IMR-90 (cell line): ENCODE results near the gene DDX60.

Experiments used
- BHLHE40 ChIP-seq: fragments of 150-350 bp; IDR thresholded peaks from 2 replicates; pipeline ENCODE4 v1.6.1; 2016; ENCODE audit warnings: mild to moderate bottlenecking, low read depth, low read length
- CEBPB ChIP-seq: IDR thresholded peaks from 2 replicates; pipeline ENCODE4 v1.6.1; 2012; ENCODE audit warnings: low read depth, low read length, improper control_type of control experiment
- MAFK ChIP-seq: IDR thresholded peaks from 2 replicates; pipeline ENCODE4 v1.6.1; 2012; ENCODE audit warnings: low read depth, low read length, improper control_type of control experiment
- MAZ ChIP-seq: IDR thresholded peaks from 2 replicates; pipeline ENCODE4 v1.6.1; 2012; ENCODE audit warnings: low read depth, mild to moderate bottlenecking, low read length, improper control_type of control experiment, moderate library complexity, borderline replicate concordance
- POLR2A ChIP-seq: IDR thresholded peaks from 2 replicates; pipeline ENCODE4 v1.6.1; 2012; ENCODE audit warnings: mild to moderate bottlenecking, low read depth, low read length
- RAD21 ChIP-seq: IDR thresholded peaks from 2 replicates; pipeline ENCODE4 v1.6.1; 2012; ENCODE audit warnings: low read length, improper control_type of control experiment
- RCOR1 ChIP-seq: IDR thresholded peaks from 2 replicates; pipeline ENCODE4 v1.6.1; 2012; ENCODE audit warnings: mild to moderate bottlenecking, low read length, improper control_type of control experiment; ENCODE audit not compliant: insufficient replicate concordance
- TF ChIP-seq, protein P1 (sequence below): conservative IDR thresholded peaks from 2 replicates; pipeline ENCODE4 v1.5.1; 2012; ENCODE audit warnings: mild to moderate bottlenecking, low read depth, low read length, improper control_type of control experiment
- TF ChIP-seq, protein P2 (sequence below): fragments of 150-350 bp; IDR thresholded peaks from 2 replicates; pipeline ENCODE4 v1.6.1; 2017; ENCODE audit warnings: mild to moderate bottlenecking, antibody characterized with exemption, low read length, low read depth

DNA sequence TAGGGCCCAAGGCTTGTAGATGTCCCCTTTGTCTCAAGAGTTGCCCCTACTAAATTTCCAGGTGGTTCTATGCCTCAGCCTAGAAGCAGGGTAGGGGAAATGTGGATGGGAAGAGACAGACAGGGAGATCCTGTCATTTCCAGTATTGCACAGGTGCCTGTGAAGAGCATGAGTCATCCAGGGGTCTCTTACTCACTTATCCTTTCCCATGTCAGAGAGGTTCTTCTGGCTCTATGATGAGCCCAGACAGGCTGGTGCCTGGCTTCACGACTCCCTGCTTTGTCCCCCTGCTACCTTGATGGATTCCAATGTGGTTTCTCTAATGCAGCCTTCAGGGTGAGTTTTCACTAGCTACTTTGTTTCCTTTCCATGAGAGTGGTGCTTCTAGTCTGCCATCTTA lies 35.2 kb upstream of the DDX60 start:
- TF ChIP-seq, protein P1, sequence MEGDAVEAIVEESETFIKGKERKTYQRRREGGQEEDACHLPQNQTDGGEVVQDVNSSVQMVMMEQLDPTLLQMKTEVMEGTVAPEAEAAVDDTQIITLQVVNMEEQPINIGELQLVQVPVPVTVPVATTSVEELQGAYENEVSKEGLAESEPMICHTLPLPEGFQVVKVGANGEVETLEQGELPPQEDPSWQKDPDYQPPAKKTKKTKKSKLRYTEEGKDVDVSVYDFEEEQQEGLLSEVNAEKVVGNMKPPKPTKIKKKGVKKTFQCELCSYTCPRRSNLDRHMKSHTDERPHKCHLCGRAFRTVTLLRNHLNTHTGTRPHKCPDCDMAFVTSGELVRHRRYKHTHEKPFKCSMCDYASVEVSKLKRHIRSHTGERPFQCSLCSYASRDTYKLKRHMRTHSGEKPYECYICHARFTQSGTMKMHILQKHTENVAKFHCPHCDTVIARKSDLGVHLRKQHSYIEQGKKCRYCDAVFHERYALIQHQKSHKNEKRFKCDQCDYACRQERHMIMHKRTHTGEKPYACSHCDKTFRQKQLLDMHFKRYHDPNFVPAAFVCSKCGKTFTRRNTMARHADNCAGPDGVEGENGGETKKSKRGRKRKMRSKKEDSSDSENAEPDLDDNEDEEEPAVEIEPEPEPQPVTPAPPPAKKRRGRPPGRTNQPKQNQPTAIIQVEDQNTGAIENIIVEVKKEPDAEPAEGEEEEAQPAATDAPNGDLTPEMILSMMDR = no peak
- TF ChIP-seq POLR2A (no peak), RCOR1 (no peak), MAFK (no peak), RAD21 (no peak), MAZ (no peak), BHLHE40 (no peak), CEBPB (no peak)
- TF ChIP-seq, protein P2, sequence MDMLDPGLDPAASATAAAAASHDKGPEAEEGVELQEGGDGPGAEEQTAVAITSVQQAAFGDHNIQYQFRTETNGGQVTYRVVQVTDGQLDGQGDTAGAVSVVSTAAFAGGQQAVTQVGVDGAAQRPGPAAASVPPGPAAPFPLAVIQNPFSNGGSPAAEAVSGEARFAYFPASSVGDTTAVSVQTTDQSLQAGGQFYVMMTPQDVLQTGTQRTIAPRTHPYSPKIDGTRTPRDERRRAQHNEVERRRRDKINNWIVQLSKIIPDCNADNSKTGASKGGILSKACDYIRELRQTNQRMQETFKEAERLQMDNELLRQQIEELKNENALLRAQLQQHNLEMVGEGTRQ = no peak
